ENCODE results near the gene ITGA2B.
"Not testable (repeated sequence)": the region's sequence is repeated elsewhere in the genome, so short reads cannot be mapped to it uniquely, and the experiment has no call there.

Gene ITGA2B

GRCh38 chr17:44351961-44352827, 37.3 kb downstream of the ITGA2B start:
- DNase-seq, result no peak

DNA sequence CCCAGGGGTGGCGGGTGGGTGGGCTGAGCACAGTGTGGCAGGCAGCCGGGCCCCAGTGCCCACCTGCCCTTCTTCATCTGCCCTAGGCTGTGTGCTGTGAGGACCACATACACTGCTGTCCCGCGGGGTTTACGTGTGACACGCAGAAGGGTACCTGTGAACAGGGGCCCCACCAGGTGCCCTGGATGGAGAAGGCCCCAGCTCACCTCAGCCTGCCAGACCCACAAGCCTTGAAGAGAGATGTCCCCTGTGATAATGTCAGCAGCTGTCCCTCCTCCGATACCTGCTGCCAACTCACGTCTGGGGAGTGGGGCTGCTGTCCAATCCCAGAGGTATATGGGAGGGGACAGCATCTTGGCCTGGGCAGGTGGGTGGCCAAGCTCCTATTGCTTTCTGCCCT, 38.0 kb downstream of the ITGA2B start:
- DNase-seq, result no peak

GRCh38 chr17:44350733-44351226, 38.7 kb downstream of the ITGA2B start:
- DNase-seq, result peak; percentile 56 to 63

DNA sequence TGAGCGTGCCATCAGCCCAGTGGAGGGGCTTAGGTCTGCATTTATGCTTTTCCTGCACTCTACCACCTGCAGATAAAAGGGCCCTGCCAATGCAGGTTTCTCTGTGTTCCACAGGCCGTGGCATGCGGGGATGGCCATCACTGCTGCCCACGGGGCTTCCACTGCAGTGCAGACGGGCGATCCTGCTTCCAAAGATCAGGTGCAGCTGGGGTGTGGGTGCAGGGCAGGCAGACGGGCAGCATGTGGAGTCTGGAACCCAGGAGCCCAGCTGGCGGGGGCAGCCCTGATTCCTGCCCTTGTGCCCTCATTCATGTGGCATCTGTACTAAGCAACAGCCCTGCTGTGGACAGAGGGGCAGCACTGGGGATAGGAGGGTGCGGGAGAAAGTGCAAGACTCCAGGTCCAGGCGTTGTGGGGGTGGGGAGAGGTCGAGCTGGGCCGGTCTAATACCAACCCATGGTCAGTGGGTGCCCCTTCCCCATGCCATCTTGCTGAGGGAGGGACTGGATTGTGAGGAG, 39.8 kb downstream of the ITGA2B start:
- DNase-seq, result no peak

GRCh38 chr17:44348988-44349364, 40.5 kb downstream of the ITGA2B start:
- DNase-seq, result no peak

- DNase-seq, result peak; percentile 52 to 53
These were observed 41.0 kb downstream of the ITGA2B start for GRCh38 chr17:44348234-44348987.

DNA sequence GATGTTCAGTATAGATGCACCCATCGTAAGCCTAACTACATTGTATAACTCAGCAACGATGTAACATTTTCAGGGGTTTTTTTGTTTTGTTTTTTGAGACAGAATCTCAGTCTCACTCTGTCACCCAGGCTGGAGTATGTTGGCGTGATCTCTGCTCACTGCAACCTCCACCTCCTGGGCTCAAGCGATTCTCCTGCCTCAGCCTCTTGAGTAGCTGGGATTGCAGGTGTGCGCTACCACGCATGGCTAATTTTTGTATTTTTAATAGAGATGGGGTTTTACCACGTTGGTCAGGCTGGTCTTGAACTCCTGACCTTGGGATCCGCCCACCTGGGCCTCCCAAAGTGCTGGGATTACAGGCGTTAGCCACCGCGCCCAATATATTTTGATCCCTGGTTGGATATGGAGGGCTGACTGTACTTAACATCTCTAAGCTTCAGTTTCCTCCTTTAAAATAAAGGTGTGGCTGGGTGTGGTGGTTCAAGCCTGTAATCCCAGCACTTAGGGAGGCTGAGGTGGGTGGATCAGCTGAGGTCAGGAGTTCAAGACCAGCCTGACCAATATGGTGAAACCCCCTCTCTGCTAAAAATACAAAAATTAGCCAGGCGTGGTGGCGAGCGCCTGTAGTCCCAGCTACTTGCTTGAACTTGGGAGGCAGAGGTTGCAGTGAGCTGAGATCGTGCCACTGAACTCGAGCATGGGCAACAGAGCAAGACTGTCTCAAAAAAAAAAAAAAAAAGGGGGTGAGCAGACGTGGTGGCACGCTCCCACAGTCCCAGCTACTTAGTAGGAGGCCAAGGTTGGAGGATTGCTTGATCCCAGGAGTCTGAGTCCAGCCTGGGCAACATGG, 42.0 kb downstream of the ITGA2B start:
- DNase-seq, result not testable (repeated sequence)

DNA sequence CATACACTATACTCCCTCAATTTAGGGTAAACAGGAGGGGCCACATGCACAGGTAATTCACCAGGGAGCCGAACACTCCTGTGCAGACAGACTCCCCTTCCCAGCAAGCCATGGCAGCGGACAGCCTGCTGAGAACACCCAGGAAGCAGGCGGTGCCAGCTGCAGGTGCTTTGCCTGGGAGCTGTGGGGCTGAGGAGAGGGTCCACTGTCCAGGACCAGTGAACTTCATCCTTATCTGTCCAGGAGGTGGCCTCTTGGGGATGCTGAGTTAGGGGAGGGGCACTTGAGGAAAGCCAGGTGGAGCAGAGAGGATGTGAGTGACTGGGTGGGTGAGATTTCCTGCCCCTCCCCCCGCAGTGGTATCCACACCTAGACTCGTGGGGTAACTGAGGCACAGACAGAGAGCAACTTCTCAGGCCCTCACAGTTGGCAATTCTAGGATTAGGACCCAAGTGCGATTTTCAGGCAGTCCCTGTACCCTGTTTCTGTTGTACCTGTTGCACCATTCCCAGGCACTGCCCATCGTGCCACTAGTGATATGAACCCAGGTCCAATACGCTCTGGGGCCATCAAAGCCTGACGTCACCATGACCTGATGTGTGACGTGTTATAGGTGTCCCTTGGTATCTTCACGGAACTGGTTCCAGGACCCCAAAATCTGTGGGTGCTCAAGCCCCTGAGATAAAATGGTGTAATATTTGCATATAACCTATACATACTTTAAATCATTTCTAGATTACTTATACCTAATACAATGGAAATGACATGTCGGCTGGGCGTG, 43.2 kb downstream of the ITGA2B start:
- DNase-seq, result no peak

DNA sequence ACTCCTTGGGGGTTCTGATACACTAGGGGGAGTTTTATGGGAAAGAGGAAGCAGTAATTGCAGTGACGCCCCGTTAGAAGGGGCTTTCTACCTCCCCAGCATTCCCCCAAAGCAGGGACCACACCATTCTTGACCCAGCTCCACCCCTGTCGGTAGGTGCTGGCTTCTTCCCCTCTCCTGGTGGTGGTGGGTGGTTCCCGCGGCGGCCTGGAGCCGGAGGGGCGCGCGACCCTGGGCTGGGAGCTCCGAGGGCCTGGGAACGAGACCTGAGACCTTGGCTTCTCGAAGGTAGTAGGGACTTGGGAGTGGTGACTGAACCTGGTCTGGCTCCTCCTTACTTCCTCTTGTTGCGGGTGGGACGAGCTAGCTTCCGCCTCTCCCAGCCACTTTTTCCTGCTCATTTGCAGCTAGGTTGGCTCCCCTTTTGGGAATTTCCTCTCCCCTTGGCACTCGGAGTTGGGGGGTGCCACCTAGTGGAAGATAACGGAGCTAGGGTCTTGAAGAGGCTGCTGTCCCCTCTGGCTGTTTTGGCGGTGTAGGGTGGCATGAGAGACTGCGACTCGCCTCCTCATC, 43.9 kb downstream of the ITGA2B start:
- peak; percentile 81 to 87 for DNase-seq

DNA sequence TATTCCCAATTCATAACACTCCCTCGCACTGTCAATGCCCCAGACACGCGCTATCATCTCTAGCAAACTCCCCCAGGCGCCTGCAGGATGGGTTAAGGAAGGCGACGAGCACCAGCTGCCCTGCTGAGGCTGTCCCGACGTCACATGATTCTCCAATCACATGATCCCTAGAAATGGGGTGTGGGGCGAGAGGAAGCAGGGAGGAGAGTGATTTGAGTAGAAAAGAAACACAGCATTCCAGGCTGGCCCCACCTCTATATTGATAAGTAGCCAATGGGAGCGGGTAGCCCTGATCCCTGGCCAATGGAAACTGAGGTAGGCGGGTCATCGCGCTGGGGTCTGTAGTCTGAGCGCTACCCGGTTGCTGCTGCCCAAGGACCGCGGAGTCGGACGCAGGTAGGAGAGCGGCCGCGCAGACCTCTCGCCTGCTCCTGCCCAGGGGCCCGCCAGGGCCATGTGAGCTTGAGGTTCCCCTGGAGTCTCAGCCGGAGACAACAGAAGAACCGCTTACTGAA, 44.5 kb downstream of the ITGA2B start, which contains the start of gene GRN:
TSS of gene GRN (plus strand) at position 364 of the 515 bp plus-strand sequence. CDS start 3,863 bp downstream, outside the sequence.
- DNase-seq, result peak; percentile 97 to 98

GRCh38 chr17:44343510-44344209, 45.8 kb downstream of the ITGA2B start:
- no peak for DNase-seq

DNA sequence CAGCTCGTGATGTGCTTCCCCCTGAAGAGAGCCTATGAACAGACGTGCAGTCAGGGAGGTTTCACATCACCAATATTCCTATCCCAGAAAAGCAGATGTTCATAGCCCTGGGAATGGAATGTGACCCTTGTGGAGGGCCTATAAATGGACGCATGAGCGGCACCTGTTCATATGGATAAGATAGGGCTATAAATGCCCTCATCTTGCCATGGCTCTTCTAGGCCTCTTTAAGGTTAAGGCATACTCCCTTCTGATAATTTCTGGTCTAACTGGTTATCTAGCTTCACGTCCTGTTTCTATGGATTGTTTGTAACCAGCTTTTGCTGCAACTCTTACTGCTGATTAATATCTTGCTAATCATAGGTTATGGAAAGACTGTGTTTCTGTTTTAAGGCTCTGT, 48.9 kb downstream of the ITGA2B start:
- DNase-seq, result not testable (repeated sequence)

GRCh38 chr17:44338702-44339101, 50.7 kb downstream of the ITGA2B start:
- DNase-seq, result no peak

DNA sequence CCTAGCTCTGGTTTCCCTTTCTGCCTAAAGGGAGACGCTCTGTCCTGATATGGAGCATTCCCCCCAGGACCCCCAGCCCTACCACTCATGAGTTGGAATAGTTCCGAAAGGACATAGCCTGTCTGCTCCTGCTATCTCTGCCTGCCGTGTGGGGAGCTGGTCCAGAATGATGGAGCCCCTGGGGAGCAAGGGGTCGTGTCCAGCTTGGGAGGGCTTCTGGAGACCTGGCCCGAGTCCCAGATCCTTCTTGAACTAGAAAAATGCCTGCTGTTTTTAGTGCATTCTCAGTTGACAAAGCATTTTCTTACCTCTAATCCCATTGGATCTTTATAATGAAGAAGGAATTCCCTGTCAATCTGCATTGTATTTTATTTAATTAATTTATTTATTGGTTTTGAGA, 53.5 kb downstream of the ITGA2B start:
- DNase-seq, result no peak

- no peak for DNase-seq
These were observed 53.9 kb downstream of the ITGA2B start for GRCh38 chr17:44335564-44335963.

- DNase-seq, result peak; percentile 17 to 22
These were observed 54.7 kb downstream of the ITGA2B start for GRCh38 chr17:44334727-44335126.

- no peak for DNase-seq
These were observed 55.1 kb downstream of the ITGA2B start for GRCh38 chr17:44334315-44334714.

DNA sequence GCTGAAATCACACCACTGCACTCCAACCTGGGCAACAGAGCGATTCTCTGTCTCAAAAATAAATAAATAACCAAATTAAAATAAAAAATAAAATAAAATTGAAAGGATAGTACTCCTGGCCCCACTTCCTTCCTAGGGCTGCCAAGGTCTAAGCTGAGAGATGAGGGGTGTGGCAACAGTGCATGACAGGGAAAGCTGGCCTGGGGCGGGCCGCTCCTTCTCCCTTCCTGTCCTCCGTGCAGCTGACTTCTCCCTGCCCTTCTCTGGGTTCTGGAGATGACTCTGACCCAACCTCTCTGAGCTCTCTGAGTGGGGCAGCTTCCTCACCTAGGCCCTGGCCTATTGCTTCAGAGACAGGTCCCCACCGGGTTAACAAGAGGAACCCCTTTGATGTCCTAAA, 56.1 kb downstream of the ITGA2B start:
- DNase-seq, result no peak

DNA sequence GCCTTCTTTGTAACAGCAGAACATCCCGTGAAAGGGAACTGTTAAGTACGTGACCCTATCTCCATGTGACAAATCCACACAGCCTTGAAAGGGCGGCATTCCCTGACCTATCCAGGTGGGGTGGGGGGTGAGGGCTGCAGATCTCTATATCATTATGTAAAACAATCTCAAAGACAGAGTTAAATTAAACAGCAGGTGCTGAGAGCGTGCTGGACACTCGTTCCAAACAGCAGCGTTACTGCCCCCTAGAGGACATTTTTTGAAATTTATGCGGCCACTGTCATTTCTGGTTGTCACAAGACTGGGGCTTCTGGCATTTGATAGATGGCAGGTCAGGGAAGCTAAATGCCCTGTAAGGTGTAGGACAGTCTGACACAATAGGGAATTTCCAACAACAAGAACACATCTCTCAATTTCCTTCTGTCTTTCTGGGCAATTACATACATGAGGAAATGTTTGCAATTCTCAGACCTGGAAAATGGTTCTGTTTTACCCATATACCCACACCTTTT, 58.1 kb downstream of the ITGA2B start:
- DNase-seq, result peak; percentile 48 to 57

DNA sequence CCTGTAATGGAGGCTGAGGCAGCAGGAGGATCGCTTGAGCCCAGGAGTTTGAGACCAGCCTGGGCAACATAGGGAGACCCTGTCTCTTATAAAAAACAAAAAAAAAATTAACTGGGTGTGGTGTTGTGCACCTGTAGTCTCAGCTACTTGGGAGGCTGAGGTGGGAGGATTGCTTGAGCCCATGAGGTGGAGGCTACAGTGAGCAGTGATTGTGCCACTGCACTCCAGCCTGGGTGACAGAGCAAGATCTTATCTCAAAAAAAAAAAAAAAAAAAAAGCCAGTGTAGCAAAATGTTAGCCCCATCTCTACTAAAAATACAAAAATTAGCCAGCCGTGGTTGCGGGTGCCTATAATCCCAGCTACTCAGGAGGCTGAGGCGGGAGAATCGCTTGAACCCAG, 59.2 kb downstream of the ITGA2B start:
- DNase-seq, result not testable (repeated sequence)

Measured in Kasumi-1 (cell line).